T-helper 2 cell treated with Interferon-gamma antibody and Interleukin-4, amounts not matched to agents 100 ng/mL and 5 ng/mL, for 36 hours (primary cell): ENCODE data around the gene COL1A1. TPM values are rescaled to one million over a fixed set of nuclear protein-coding genes. Genes with fewer than 3 reads are reported as not detected.

Experiments used
- intact Hi-C: fragments of 100-400 bp; cut with micrococcal nuclease; formaldehyde crosslinking; loops from one replicate; pipeline ENCODE4 v1.15.1; 2023
- total RNA-seq: library from RNA; stranded (reverse); gene quantifications from 2 replicates; pipeline ENCODE4 v1.2.3, GENCODE V29; 2022

The COL1A1 gene
- total RNA-seq, 1 donor from 2014 or later: 1.5 TPM

DNA sequence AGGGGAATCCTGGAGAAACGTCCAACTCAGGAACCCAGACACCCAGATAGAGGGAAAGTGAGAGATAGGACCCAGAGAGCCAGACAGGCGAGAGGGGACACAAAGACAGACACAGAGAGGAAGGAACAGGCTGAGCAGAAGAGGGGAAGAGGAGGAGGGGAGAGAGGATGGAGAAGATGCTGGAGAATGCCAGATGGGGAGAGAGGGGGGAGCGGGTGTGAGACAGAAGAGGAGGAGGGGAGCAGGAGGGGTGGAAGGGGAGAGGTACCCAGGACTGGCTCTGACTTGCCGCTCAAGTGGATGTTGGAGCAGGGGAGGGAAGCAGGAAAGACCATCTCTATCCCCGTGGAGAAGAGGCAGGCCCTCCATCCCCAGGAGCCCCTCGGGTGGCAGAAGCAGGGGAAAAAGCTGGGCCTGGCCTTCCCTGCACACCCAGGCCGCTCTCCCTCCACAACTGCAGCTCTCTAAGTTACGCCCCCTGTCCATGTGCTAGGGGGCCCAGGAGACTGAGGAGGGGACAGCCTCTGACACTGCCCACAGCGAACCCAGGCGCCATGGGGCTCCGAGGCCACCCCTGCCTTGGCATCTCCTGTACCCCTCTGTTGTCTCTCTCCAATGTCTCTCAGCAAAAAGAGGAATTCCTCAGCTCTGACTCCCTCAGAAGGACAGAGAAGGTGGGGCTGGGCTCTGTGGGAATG is 55.8 kb downstream of the COL1A1 start:
- intact Hi-C loops: loop anchor here (10.0 kb wide), 1 partner anchor 979 kb away; the partner anchor contains the start of gene SPAG9

DNA sequence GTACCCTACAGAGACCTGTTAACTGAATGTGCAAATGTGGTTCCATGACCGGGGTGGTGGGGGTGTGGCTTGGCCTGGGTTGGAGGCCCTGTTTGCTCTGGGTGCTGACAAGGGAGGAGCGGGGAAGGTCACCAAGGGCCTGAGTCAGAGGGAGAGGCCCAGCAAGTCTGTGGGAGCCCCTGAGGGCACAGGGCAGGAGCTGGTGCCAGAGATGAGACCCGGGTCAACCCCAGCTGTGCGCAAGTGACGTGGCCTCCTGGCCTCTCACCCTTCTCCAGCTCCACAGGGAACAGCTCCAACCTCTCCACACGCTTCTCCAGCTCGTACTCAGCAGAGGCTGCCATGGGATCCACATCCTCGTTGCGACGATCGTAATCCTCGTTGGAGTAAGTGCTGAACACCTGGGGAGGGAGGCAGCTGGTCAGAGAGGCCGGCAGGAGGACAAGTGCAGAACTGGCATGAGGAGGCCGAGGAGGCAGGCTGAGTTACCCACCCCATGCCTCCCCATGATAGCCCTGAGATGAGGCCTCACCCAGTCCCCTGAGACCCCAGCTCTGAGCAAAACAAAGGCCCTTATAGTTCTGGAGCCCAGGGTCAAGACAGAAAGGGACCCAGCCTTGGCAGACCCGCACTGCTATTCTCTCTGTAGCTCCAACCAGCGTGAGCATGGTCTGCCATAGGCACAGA is 56.4 kb downstream of the COL1A1 start:
- intact Hi-C loops: loop anchor here (10.0 kb wide), 1 partner anchor 980 kb away; the partner anchor contains the start of gene SPAG9

DNA sequence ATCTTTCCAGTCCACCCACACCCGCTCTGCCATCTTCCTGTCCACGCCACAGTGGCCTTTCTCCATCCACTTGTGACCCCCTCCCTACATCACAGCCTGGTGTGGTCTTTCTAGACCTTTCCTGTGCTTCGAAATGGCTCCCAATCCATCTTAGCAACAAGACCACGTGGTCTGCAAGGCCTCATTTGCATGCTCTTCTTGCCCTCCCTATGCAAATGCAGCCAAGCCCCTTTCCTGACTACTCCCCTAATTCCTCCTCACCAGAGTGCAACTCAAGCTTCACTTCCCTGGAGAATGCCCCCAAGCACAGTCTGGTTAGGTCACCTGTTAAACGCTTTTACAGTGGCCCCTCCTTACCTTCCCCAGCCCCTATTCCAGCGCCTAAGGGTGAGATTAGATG is 57.1 kb downstream of the COL1A1 start:
- intact Hi-C loops: loop anchor here (10.0 kb wide), 1 partner anchor 980 kb away; the partner anchor contains the start of gene SPAG9

DNA sequence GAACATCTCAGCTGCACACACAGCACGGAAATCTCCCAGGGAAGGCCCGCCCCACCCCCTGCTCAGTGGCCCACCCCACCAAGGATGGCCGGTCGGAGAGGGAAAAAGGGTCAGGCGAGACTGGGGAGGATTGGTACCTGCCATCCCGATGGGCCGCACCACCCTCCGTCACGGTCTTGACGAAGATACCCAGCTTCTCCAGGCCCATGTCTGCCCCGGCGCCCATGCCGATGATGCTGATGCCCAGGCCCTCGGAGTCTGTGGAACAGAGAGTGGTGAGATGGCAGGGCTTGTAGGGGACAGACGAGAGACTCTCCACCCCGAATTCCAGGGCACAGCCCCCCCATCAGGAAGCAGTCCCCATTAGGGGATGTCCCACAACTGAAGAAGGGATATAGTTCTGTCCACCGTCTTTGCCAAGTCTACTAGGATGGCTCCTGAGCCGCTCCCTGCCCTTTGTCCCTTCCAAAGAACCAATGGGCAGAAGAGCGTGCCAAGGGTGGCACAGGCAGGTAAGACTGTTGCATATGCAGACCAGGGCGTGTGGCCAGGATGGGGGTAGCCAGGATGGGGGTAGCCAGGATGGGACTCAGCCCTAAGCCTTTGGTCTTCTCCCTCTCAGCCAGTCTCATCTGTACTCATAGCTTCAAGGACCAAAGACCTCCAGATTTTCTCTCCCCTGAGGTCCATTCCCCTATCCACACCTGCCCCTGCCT is 57.8 kb downstream of the COL1A1 start:
- intact Hi-C loops: loop anchor here (10.0 kb wide), 1 partner anchor 981 kb away; the partner anchor contains the start of gene SPAG9

DNA sequence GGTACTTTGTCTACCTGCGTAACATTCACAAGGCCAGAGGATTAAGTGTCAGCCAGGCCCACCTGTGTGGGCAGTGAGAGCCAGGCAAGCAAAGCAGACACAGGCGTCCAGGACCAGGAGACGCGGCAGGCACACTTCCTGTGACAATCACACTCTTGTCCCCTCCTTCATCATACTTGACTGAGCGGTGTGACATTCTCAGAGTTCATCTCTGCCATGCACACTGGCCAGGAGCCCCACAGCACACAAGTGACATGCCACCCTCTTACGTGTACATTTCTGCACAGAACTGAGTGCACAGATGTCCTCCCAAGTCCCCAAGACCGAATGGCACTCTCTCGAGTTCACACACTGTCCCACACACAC is 59.7 kb downstream of the COL1A1 start:
- intact Hi-C loops: loop anchor here (10.0 kb wide), 1 partner anchor 983 kb away; the partner anchor contains the start of gene SPAG9

DNA sequence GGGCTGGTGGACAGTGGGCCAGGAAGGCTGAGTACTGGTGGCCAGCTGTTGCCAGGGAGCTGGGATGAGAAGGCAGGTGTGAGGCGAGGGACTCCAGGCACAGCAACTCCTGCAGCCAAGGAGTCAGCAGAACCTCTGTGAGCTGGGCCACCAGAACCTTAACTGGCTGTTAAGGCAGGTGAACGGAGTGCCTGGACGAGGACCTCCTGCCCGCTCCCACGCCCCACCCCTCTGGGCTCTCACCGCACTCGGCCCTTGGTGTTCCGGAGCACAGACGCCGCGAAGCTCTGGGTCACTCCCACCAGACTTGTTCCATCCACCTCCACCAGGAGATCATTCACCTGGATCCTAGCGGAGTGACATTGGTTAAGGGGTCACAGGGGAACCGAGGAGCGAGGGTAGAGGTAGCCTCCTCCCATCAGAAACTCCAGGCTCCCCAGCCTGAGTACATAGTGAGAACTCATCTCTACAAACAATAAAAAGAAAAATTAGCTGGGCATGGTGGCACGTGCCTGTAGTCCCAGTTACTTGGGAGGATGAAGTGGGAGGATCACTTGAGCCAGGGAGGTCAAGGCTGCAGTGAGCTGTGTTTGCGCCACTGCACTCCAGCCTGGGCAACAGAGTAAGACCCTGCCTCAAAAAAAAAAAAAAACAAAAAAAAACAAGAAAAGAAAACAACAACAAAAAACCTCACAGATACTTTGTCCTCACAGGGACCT is 60.2 kb downstream of the COL1A1 start:
- intact Hi-C loops: loop anchor here (10.0 kb wide), 1 partner anchor 984 kb away; the partner anchor contains the start of gene SPAG9

DNA sequence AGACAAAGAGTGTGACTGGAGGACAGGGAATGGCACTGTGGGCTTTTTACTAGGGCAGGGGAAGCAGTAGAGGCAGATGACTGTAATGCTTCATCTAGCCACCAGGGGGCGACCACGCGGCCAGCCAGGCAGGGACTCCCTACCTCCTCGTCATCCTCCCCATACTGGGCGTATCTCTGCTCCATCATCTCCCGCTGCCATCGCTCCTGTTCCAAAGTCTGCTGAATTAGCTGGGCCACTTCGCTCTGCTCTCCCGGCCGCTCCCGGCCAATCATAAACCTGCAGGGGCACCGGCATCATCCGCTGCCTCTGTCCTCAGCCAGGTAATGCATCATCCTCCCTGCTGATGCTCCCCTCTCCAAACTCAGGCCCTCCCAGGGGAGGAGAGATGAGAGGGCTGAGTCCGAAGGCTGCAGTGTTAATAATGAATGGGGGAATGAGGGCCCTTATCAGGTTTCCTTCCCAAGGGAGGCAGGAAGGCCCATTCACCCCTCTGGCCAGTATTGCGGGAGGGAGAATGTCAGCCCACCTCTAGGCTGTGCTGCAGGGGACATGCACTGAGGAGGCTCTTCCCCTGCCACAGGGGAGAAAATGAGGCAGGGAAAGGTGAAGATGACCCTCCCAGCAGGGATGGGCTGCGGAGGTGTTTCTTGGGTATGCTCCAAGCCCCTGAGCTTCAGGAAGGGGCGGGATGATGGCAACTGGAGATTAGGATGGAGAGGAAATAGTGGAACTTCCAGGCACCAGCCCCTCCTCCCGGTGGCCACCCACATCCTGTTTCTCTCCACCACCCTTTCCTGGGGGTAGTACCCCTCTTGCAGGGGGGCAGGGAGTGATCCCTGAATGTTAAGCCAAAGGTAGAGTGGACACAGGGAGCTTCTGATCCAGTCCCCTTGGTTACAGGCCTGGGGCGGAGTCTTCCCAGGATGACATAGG is 61.2 kb downstream of the COL1A1 start:
- intact Hi-C loops: loop anchor here (1.0 to 10.0 kb wide), 4 partner anchors 8 to 985 kb away; partner anchors contain the start of gene SPAG9

DNA sequence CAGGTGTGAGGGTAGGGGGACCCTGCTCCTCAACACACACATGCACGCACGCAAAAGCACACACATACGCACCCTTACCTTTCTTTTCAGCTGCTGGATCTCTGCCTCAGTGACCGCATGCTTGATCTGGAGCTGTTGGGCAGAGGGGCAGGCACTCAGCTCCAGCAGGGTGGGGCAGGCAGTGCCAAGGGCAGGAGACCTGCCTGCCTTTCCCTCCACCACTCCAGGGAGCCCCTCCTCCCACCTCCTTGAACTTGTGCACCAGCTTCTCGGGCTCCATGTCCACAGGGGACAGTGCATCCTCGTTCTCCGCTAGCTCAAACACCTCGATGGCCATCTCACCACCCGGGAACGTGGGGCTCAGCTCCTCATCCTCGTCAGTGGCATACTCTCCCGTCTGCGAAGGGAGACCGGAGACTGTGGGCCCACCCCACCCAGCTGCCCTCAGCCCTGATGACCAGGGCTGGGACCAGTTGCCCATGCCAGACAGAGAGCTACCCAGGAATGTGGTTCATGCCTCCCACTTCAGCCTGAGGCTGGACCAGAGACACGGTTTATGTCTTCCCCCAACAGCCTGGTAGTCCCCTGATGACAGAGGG is 62.1 kb downstream of the COL1A1 start:
- intact Hi-C loops: no loop called here

DNA sequence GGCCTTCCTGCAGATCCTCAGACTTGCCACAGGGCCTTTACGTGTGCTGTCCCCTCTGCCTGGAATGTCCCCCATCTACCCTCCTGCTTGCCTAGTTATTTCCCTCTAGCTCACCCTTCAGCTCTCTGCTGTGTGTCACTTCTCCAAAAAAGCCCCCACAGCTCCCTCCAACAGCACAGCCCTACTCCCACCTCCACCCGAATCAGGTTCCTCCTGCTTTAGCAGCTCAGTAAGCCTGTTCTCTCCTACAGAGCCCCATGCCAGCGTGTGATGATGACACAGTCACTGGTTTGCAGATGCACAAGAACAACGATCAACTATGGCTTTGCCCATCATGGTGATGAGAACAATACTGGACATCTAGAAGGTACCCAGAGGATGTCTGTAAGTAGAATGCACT is 64.4 kb downstream of the COL1A1 start:
- intact Hi-C loops: no loop called here

DNA sequence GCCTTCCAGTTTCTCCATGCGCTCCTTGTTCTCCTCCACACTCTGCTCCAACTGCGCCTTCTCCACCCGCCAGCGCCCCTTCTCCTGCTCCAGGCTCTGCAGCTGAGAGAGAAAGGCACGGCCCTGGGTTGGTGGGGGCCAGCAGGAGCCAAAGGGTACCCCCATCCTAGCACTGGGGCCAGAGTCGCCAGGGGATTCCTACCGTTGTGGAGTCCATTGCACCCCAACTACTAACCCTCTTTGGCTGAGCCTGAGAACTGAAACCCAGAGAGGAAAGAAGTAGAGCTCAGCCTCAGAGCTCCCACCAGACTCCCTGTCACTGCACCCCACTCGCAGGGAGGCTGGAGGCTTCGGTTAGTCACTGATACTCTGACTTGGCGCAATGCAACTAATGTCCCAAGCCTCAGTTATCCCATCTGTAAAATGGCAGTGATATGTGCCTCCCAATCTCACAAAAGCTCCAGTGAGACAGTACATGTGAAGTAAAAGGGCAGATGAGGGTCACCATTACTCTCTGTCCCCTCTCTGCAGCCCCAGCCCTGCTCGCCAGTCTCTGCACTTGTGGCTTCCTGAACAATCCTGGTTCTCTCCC is 65.2 kb downstream of the COL1A1 start:
- intact Hi-C loops: no loop called here

DNA sequence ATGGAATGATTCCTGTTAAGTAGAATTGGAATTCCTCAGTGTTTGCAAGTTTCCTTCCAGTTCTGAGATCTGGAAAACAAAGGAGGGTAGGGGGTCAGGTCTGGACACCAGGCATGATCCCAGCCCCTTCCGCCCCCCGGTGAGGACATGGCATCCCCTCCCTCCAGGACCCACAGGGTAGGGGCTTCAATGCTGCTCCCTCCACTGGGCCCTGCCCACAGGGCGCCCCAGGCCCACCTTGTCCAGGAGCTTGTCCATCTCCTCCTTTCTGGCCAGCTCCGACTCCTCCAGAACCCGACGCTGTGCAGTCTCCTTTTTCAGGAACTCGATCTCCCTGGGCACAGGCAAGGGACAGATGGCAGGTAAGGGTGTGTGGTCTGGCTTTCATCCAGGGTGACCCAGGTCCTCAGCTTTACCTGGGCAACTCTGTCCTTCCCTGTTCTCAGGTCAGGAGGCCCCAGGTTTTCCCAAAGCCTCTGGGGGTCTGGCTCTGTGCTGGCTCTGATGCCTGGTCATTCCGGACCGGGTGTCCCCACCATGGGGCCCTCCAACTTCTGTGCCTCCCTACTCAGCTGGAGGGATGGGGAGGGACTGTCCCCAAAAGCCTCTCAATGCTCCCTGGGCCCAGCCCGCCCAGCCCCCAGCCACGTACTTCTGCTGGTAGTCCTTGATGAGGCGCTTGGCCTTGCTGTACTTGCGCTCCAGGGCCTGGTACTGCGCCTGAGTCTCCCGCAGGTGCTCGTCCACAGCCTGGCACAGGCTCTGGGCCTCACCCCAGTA is 65.9 kb downstream of the COL1A1 start:
- intact Hi-C loops: no loop called here

DNA sequence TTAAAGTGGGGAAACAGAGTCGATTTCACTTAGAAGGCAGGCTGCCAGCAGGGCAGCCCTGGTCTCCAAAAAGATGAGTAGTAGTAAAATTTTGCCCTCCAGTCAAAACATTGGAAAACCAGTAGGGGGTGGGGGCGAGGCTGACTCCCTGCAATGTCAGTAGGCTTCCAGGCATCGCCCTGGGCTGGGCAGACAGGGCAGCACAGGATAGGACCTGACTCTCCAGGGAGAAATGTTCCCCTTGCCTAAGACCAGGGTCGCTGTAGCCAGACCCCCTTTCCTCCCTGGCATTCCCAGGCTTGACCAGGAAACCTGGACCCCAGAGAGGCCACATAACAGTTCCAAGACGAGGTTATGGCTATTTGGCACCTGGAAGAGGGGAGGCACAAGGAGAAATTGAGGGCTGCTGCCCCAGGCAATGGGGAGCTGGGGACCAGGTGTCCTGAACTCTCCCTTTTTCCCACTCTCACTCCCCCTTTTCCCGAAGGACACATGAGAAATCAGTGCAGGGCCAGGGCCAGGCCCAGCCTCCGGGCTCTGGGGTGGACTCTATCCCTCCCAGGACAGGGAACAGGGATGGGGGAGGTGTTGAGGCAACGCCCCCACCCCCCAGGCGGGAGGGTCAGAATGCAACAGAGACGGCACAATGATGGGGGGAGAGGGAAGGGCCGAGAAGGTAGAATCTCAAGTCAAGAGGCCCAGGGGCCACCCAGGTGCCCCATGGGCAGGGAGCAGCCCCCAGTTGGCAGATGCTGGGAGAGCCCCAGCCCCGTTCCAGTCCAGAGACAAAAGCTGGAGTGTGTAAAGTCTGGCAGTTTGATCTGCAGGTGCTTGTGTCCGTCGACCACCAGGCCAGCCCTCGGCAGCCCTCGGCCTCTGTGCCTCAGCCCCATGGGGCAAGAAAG is 67.0 kb downstream of the COL1A1 start:
- intact Hi-C loops: no loop called here

DNA sequence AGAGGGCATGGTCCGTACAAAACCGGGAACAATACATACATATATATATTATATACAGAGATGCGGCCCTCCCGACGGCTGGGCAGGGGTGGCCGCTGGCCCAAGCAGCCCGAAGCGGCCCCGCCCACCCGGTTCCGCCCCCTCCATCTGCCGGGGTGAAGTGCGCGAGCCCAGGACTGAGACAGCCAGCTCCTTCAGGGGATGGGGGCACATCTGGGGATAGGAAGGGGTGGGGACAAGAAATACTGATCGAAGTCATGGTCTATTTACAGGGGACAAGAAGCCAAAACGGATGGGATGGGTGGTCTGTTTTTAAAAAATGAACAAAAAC is 67.7 kb downstream of the COL1A1 start:
- intact Hi-C loops: no loop called here
